Measurements from ENCODE around the gene TET2. TPM values are rescaled to one million over a fixed set of nuclear protein-coding genes. Genes with fewer than 3 reads are reported as not detected.

The TET2 gene
- total RNA-seq, 1 donor from 2014 or later = 30.0 TPM

GRCh38 chr4:105206214-105206613 is 59.5 kb downstream of the TET2 start:
- H3K9me3 ChIP-seq = no peaks in the 10 kb centered on the region
- TF ChIP-seq, protein P1, sequence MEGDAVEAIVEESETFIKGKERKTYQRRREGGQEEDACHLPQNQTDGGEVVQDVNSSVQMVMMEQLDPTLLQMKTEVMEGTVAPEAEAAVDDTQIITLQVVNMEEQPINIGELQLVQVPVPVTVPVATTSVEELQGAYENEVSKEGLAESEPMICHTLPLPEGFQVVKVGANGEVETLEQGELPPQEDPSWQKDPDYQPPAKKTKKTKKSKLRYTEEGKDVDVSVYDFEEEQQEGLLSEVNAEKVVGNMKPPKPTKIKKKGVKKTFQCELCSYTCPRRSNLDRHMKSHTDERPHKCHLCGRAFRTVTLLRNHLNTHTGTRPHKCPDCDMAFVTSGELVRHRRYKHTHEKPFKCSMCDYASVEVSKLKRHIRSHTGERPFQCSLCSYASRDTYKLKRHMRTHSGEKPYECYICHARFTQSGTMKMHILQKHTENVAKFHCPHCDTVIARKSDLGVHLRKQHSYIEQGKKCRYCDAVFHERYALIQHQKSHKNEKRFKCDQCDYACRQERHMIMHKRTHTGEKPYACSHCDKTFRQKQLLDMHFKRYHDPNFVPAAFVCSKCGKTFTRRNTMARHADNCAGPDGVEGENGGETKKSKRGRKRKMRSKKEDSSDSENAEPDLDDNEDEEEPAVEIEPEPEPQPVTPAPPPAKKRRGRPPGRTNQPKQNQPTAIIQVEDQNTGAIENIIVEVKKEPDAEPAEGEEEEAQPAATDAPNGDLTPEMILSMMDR (IDR thresholded peaks at IDR 0.05) = no peak
- no peak overlapping the region for H3K4me3 ChIP-seq
- H3K27ac ChIP-seq = no peak overlapping the region
- intact Hi-C loops (cut with DNase I) = no loop called here
- DNase-seq (no peak), ATAC-seq (no peak)
- H3K27me3 ChIP-seq = no peaks in the 10 kb centered on the region
- H3K4me1 ChIP-seq = no peaks in the 10 kb centered on the region
- no peaks in the 10 kb centered on the region for H3K36me3 ChIP-seq

DNA sequence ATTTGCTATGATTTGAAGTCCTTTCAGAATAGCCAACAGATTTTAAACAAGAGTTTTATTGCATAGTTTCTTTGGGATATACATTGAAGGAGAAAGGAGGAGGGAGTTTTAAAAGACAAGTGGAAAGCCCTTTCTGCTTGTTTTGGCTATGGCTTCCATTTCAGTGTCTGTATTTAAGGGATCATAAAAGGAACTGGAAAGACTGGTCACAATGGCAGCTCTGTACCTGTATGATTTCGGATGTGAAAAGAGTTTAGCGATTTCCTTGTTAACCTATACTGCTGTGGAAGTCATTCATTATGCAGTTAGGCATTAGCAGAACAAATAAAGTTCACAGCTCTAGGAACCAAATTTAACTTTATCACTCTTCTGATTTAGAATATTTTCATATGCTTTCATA is 60.7 kb downstream of the TET2 start:
- ATAC-seq (no peak), DNase-seq (no peak)
- intact Hi-C loops (cut with DNase I) = no loop called here
- Histone ChIP-seq H3K4me1 (no peaks in the 10 kb centered on the region), H3K27me3 (no peaks in the 10 kb centered on the region), H3K9me3 (no peaks in the 10 kb centered on the region), H3K36me3 (no peaks in the 10 kb centered on the region), H3K4me3 (no peak overlapping the region), H3K27ac (no peak overlapping the region)
- TF ChIP-seq, protein P1 (IDR thresholded peaks at IDR 0.05) = no peak

GRCh38 chr4:105208561-105208960 is 61.9 kb downstream of the TET2 start:
- intact Hi-C loops (cut with DNase I) = no loop called here
- H3K9me3 ChIP-seq = no peaks in the 10 kb centered on the region
- H3K27ac ChIP-seq = no peak overlapping the region
- H3K4me1 ChIP-seq = no peaks in the 10 kb centered on the region
- H3K27me3 ChIP-seq = no peaks in the 10 kb centered on the region
- ATAC-seq (no peak), DNase-seq (no peak)
- TF ChIP-seq, protein P1 (IDR thresholded peaks at IDR 0.05) = no peak
- no peaks in the 10 kb centered on the region for H3K36me3 ChIP-seq
- H3K4me3 ChIP-seq = no peak overlapping the region

DNA sequence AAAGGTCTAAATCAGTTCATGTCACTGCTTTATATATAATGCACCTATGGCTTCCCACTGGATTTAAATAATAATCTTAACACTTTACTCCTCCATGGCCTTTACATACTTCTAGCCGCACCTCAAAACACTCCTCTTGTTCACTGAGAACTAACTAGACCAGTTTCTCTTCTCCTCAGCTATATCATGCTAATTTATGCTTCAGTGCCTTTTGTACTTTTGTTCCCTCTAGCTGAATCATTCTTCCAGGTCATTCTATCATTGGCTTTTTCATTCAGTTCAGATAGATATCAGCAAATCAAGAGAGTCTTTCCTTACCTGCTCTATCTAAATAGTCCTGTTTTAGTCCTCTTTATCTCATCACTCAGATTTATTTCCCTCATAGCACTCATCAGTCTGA is 64.2 kb downstream of the TET2 start:
- ATAC-seq (no peak), DNase-seq (no peak)
- Histone ChIP-seq H3K27me3 (no peaks in the 10 kb centered on the region), H3K36me3 (no peaks in the 10 kb centered on the region), H3K4me1 (no peaks in the 10 kb centered on the region), H3K27ac (no peak overlapping the region), H3K9me3 (no peaks in the 10 kb centered on the region), H3K4me3 (no peak overlapping the region)
- TF ChIP-seq, protein P1 (IDR thresholded peaks at IDR 0.05) = no peak
- intact Hi-C loops (cut with DNase I) = no loop called here

- ATAC-seq = no peak
Measured at GRCh38 chr4:105215609-105216313, 69.1 kb downstream of the TET2 start.

More at GRCh38 chr4:105215609-105216313, 69.1 kb downstream of the TET2 start:
- TF ChIP-seq, protein P1 (IDR thresholded peaks at IDR 0.05) = no peak
- H3K27me3 ChIP-seq = no peaks in the 10 kb centered on the region
- H3K27ac ChIP-seq = no peak overlapping the region
- H3K36me3 ChIP-seq = no peaks in the 10 kb centered on the region
- no peaks in the 10 kb centered on the region for H3K4me1 ChIP-seq
- H3K9me3 ChIP-seq = no peaks in the 10 kb centered on the region
- intact Hi-C loops (cut with DNase I) = no loop called here
- H3K4me3 ChIP-seq = no peak overlapping the region
- DNase-seq = no peak

Data from upper lobe of right lung (tissue), 1 donor.